CD4-positive, alpha-beta T cell treated with Interleukin-1 beta for 1 hour (primary cell): Measurements from ENCODE around the gene GAB3.
"Not testable (repeated sequence)": the region's sequence is repeated elsewhere in the genome, so short reads cannot be mapped to it uniquely, and the experiment has no call there.

Experiments used
- DNase-seq, 2 donors: peaks; one replicate each; pipeline ENCODE4 v3.0.0-alpha.2; 2020 to 2022

The GAB3 gene

GRCh38 chrX:154654925-154655324, 96.0 kb downstream of the GAB3 start:
- no peak for DNase-seq

DNA sequence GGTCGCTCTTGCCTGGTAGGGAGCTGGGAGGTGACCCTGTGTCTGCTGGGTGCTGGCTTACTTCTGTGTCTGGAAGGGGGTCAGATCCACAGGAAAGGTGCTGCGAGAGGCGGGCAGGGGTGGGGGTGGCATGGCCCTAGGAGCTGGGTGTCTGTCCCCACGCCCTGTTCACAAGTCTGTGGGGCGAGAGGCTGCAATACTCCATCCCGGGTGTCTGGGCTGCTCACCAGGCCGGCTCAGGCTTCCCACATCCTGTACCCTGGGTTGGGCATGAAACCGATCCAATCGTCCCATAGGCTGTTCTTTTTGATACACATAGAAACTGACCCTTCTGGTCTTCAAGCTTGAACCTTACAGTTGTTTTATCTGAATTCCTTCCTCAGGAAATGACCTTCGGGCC, 96.5 kb downstream of the GAB3 start:
- DNase-seq, result no peak

- not testable (repeated sequence) for DNase-seq
Observed at GRCh38 chrX:154653413-154653812, 97.5 kb downstream of the GAB3 start, which contains the start of gene CTAG2. Gene CTAG2 (minus strand): TSS chrX:154653579. CDS start chrX:154653515, 64 bp downstream.

GRCh38 chrX:154653048-154653401, 97.9 kb downstream of the GAB3 start:
- DNase-seq, result no peak

DNA sequence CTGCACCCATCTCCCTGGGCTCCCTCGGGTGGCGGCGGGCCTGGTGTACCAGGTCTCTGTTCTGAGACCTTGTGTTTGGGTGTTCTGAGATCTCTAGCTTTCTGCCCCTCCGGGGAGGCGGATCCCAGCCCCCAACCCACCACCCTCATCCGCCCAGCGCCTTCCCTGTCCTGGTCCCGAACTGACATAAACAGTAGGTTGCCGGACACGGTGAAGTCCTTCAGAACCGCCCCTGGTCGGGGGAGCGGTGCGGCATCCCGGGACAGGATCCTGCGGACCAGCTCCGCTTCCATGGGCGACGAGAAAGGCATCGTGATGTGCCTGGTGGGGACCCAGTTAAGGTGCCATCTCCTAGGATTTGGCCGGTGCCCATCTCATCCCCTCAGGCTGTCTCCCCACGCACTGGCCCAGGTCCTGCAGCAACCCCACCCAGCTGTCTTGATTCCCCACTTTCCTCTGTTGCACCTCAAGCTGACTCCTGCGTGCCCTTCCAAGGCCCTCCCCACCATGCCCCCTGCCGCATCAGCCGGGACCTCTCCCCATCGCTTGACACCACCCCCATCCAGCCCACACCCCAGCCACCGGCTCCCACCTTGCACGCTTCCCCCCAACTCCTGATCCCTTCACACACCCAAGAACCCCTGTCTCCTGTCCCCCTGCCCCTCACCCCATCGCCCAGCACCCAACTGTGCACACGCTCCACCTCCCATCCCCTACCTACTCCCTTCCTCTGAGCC, 98.4 kb downstream of the GAB3 start:
- DNase-seq, result no peak

DNA sequence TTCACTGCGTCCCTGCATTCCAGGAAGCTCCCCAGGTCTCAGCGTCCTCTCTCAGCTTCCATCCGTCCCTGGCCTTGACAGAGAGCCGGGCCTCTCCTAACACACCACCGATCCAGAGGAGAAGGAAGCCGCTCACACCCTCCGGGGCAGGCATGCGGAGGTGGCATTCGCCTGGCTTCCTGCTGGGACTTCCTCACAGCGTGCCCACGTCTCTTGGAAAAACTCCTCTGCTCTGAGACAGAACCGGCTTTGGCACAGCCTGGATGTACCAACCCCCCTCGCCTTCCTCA, 100.7 kb downstream of the GAB3 start:
- DNase-seq, result no peak

DNA sequence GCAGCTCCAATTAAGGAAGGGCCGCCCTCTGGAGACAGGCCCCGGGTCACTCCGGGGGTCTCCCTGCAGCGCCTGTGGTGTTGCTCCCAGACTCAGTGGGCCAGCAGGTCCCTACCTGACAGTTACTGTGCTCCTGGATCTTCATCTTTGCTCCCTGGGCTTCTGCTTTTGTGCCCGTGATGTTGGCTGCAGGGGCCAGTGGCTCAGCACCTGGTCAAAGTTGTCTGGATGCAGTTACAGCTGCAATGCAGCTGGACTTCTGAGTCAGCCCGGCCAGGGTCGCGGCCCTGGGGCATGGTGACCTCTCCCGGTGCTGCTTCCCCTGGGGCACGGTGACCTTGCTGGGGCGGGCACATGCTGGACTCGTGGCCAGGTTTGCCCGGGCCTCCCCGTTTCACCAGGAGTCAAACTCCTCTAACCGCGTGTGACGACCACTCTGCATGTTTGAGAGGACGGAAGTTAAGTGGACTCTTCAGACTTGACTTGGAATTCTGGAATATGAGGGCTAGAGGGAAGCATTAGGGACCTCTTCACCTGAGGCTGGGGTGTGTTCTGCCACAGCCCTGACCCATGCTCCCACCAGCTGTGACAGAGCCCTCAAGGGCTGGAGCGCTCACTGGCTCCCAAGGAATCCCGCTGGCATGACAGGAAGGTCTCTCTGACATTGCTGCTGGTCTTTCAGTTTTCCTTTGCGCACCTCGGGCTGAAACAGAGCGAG, 101.2 kb downstream of the GAB3 start:
- DNase-seq, result no peak

- no peak for DNase-seq
Observed at GRCh38 chrX:154648931-154649330, 101.9 kb downstream of the GAB3 start.

- not testable (repeated sequence) for DNase-seq
Observed at GRCh38 chrX:154645745-154646378, 105.0 kb downstream of the GAB3 start.

DNA sequence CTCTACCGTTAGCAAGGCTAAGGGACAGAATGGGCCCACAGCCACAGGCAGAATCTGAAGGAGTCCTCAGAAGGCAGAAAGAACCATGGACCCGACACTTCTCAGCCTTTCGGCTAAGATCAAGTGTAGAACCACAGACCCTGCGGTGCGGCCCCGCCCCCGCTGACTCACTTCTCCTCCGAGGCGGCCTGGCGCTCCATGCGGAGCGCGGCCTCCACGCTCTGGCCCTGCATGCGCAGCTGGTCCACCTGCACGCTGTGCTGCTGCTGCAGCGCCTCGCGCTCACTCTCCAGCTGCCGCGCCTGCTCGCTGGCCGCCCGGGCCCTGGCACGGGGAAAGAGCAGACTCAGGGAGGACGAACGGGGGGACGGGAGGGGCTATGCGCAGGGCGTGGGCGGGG, 107.2 kb downstream of the GAB3 start:
- not testable (repeated sequence) for DNase-seq

DNA sequence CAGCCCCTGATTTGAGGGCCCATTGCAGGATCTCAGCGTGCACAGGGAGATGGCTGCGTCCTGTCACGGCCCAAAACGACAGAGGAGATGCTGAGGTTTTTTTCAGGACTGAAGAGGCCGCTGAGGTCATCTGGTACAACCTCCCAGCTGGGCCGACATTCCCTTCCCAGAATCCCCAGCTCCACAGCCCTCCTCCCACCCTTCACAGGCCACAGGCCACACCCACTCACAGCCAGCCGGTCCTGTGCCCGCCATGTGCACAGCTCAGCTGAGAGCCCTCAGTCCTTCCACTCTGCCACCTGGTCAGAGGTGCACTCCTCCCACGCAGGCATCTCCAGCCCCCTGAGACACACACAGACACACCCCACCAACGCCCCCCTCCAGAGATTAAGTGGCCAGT, 109.1 kb downstream of the GAB3 start:
- not testable (repeated sequence) for DNase-seq

DNA sequence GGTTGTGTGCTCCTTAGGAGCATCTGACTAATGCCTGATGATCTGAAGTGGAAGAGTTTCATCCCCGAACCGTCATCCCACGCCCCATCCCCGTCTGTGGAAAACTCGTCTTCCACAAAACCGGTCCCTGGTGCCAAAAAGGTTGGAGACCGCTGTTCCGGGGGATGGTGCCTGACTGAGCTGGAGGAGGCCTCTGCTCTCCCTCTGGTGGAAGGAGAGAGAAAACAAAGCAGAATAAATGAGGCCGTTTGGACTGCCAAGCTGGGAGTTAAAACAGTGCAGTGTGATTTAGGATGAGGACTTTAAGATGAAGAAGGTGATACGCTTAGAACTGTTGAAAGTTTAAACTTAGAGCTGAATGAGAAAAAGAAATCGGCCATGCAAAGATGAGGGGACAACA, 117.2 kb downstream of the GAB3 start:
- not testable (repeated sequence) for DNase-seq

GRCh38 chrX:154630949-154631348, 119.9 kb downstream of the GAB3 start:
- DNase-seq, result not testable (repeated sequence)

GRCh38 chrX:154628960-154629359, 121.9 kb downstream of the GAB3 start:
- DNase-seq, result not testable (repeated sequence)
